Stimulated activated naive CD8-positive, alpha-beta T cell treated with anti-CD3 and anti-CD28 coated beads, Interleukin-15, Interleukin-2, amounts not matched to agents 100 U/mL and 50 U/mL, for 24 hours (primary cell): ENCODE results near the gene ANKRD27.
A peak's percentile ranks its signal among the peaks of the same experiment; 100 is the strongest.
"Not testable (repeated sequence)": the region's sequence is repeated elsewhere in the genome, so short reads cannot be mapped to it uniquely, and the experiment has no call there.

Experiments
- ATAC-seq: fragments of 150-1000 bp; cut with Tn5 transposase; one replicate; pipeline ENCODE4 v1.10.0; 2021
- DNase-seq: peaks from one replicate; pipeline ENCODE4 v3.0.0; 2021

The ANKRD27 gene

DNA sequence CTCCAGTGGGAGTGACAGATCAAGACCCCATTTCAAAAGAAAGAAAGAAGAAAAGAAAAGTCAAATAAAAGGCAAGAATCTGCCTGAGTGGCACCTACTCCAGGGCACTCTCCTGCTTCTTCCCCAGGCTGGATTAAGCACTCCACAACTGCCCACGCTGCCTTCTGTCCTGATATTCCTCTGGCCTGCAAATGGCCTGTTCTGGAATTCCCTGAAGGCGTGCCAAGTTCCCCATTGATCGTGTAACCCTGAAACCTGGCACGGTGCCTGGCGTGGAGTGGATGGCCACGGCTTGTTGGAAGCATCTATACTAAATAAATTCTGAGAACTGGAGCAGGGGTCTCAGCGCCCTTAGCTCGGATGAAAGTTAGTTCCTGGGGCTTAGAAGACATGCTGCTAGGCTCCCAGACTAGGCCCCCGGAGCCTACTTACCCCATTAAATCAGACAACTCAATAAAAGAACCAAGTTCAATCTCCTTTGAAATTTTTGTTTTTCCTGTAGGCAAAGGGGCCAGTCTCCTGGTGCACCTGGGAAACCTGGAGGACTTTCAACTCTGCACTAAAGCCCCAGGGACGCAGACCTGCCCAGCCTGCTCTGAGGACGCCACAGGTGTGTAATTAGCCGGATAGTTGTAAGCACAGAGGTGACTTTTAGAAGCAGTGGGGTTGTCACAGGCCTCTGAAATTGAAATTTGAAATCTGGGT is 21.9 kb downstream of the ANKRD27 start:
- ATAC-seq (no peak), DNase-seq (no peak)

- DNase-seq, ATAC-seq: not testable (repeated sequence)
Measured at GRCh38 chr19:32652331-32652730, 22.6 kb downstream of the ANKRD27 start.

GRCh38 chr19:32651729-32652140 is 23.2 kb downstream of the ANKRD27 start:
- no peak for ATAC-seq
- no peak for DNase-seq

DNA sequence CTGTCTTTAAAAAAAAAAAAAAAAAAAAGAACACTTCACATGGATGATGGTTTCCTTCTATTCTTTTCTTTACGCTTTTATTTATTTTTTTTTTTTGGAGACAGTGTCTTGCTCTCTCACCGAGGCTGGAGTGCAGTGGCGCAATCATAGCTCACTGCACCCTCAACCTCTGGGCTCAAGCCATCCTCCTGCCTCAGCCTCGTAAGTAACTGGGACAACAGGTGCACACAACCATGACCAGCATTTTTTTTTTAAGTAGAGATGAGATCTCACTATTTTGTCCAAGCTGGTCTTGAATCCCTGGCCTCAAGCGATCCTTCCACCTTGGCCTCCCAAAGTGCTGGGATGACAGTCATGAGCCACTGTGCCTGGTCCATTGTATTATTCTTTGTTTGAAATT is 24.3 kb downstream of the ANKRD27 start:
- no peak for DNase-seq
- ATAC-seq = no peak

DNA sequence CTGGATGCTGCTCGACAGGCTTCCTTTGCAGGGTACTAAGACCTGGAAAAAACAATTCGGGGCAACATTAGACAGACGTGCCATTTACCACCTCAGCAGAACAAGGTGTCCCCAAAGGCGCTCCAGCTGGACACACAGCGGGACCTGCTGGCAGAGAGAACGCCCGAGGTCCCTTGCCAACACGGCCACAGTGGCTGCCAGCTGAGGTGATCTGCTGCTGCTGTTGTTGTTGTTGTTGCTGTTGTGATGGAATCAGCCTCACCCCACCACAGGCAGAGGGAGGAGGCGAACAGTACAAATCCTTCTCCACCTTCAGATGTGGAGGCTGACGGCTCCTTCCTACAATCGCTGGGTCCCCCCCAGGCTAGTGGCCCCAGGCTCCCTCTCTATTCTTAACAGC is 25.2 kb downstream of the ANKRD27 start:
- ATAC-seq (no peak), DNase-seq (no peak)

DNA sequence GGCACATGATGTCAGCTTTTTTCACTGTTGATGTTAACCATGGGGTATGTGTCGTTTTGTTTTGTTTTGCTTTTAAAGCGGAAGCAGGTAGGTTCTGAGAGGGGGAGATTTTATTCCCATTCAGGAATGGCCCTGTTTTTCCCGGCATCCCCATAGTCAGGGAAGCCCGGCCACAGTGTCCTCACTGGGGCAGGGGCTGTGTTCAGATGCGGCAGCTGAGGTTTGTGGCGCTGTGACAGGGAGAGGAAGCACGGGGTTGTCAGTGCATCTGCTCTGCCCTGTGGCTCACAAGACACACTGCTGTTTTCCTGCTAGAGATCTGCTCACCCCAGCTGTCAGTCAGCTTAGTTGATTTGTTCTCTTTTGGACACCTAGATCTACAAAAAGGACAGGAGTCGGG is 27.6 kb downstream of the ANKRD27 start:
- no peak for ATAC-seq
- no peak for DNase-seq

GRCh38 chr19:32646556-32646955 is 28.4 kb downstream of the ANKRD27 start:
- DNase-seq (peak; percentile 36), ATAC-seq (peak; percentile 46)

DNA sequence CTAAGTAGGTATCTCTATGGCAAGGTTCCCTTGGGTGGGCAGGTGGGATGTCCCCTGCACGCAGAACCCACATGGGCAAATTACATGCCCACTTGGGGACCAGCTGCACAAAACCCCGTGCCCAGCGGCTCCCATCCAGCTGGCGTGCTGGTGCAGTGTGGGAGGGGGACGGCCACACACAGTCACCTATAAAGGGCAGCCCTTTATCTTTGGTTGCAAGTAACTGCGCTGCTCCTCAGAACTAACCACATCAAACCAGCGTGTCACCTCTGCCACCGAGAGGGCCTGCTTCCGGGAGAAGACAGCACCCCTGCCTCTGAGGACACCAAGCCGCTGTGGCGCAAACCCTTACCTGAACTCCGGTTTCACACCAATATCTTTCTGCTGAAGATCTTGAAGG is 32.2 kb downstream of the ANKRD27 start:
- ATAC-seq = peak; percentile 96
- peak; percentile 65 for DNase-seq

- ATAC-seq = no peak
Measured at GRCh38 chr19:32638625-32639024, 36.4 kb downstream of the ANKRD27 start.

DNA sequence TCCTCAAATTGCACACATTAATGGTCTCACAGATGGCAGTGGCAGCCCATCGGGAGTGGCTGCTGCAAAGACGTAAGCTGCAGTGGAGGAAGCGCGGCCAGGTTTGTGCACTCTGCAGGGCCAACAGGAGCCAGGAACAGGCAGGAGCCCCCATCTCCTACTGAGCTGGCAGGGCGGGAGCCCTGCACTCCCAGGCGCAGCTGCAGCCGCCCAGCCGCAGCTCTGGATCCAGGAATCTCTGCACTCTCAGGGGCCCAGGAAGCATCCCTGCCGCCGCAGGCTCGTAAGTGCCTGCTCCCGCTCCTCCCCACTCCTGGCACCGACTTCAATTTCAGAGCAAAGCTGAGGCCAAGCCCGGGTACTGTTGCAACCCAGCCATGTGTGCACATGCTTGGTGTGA is 37.5 kb downstream of the ANKRD27 start:
- no peak for ATAC-seq
- no peak for DNase-seq

More at GRCh38 chr19:32638625-32639024, 36.4 kb downstream of the ANKRD27 start:
- no peak for DNase-seq

DNA sequence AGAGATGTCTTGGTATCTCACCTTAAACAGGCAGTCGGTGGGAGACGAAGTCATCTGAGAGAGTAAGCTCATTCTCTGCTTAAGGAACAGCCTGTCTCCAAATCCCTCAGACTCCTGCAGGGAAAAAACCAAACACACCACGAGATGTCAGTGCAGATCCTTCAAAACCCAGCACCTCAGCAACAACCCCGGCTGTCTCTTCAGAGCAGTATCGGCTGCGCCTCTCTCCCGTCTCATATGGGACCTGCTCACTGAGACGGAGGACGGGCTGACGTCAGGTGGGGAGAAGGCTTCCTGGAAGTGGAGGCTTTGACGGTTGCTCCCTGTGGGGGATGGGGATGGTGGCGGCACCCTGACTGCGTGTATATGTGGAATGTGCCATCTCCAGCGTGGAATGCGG is 43.6 kb downstream of the ANKRD27 start:
- no peak for ATAC-seq

GRCh38 chr19:32630338-32630737 is 44.6 kb downstream of the ANKRD27 start:
- ATAC-seq (no peak), DNase-seq (no peak)

More for the DNA sequence above, 43.6 kb downstream of the ANKRD27 start:
- DNase-seq = no peak

DNA sequence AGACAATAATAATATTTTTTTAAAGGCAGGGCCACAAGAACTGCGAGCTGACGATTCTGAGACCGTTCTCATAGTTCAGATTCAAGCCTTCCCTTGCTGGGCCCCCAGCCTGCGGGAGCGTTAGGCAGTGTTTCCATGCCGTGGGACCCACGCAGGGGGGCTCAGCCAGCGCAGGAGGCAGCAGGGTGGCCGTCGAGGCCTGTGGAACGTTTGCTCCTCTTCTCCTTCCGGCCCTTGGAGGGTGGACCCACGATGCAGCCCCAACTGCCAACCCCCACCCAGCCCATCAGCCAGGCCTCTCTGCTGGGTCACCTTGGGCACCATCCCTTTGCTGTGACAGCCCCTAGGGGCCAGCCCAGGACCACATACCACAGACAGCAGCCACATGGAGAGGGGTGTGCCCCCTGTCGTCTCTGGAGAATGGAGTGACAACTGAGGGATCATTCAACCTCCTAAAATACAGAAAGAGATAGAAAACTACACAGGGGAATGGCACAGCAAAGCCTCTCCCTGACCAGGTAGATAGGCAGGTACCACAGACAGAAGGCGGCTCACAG is 47.2 kb downstream of the ANKRD27 start:
- ATAC-seq = no peak
- no peak for DNase-seq

DNA sequence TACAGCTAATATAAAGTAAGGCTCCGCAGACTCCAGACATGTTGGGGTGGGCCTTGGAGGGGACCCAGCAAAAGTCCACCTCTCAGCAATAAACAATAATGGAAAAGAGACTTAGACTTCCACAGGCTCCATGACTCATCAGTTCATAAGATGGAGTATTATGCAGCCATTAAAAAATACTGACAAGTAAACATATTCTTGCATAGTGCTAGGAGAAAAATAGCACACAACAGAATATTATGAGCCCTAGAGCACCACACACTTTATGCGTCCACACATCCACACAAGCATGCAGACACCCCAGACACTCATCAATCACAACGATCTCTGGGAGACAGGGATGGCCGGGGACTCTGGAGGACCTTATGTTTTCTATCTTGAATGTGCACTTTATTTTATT is 48.0 kb downstream of the ANKRD27 start:
- ATAC-seq (no peak), DNase-seq (no peak)

GRCh38 chr19:32624410-32624809 is 50.6 kb downstream of the ANKRD27 start:
- no peak for ATAC-seq
- DNase-seq = no peak

DNA sequence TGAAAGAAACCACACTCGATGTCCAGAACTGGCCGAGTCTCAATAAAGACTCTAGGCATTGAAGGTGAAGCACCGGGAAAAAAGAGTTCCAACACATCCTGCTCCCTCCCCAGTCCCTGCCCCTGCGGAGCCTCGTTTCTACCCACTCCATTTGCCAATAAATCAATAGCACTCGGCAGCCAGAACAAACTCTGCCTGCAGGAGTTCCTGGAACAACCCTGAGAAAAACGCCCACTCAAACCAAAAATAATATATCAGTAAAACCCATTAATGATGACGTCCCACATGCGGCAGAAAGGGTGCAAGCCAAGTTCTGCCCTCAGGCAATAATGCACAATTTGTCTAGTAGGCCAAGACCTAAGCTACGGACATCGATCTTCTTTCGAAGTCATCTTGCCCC is 53.0 kb downstream of the ANKRD27 start:
- no peak for ATAC-seq

DNA sequence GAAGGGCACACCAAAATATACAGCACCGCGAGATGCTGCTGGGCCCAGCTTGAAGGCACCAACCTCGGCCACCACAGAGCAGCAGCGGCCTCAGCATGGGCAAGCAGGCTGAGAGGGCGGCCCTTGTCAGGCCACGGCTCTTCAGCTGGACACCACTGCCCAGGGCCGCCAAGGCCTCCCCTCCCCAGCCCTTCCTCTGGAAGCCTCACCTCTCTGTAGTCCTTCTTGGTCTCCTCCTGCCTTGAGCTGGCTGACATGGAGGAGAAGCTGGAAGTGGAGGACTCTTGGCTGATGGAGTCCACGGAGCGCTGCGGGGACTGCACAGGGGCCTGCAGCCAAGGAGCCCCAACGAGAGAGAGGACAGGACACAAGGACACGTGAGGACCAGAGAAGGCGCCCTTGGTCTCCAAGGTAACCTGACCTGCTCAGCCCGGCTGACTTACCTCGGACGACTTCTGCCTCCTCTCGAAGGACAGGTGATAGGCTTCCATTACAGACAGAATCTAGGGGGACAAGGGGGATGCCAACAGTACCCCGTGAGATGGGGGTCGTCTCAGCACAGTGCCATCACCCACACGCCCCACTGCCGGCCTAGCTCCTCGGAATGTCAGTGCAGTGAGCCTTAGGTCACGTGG is 55.8 kb downstream of the ANKRD27 start:
- no peak for DNase-seq
- ATAC-seq = no peak

More for the DNA sequence above, 53.0 kb downstream of the ANKRD27 start:
- no peak for DNase-seq

GRCh38 chr19:32615569-32615968 is 59.4 kb downstream of the ANKRD27 start:
- DNase-seq = no peak
- no peak for ATAC-seq

DNA sequence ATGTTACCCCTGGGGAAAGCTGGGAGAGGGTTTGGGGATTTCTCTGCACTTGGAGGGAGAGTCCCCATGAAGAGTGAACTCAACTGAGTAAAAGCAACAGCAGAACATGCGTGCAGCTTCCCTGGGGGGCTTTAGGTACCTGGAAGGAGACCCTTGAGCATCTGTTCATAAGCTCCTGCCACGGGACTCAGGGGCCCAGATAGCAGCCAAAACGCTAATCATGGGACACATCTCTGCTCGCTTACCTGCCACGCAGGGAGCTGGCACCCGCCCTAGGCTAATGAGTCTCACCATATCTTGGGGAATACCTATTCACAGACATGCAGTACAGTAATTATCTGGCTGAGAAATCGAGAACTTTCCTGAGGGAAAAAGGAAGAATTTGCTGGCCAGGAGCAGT is 60.1 kb downstream of the ANKRD27 start:
- DNase-seq (no peak), ATAC-seq (no peak)

DNA sequence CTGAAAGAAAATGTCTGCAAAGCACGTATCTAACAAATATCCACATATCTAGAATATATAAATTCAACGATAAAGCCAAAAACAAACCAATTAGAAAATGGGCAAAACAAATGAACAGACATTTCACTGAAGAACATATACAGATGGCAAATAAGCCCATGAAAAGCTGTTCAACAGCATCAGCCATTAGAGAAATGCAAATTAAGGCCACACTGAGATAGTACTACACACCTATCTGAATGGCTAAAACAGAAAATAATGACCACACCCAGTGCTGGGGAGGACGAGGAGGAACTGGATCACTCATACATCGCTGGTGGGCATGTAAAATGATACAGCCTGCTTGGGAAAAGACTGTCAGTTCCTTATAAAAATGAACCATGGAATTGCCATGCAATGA is 62.0 kb downstream of the ANKRD27 start:
- DNase-seq (no peak), ATAC-seq (no peak)

DNA sequence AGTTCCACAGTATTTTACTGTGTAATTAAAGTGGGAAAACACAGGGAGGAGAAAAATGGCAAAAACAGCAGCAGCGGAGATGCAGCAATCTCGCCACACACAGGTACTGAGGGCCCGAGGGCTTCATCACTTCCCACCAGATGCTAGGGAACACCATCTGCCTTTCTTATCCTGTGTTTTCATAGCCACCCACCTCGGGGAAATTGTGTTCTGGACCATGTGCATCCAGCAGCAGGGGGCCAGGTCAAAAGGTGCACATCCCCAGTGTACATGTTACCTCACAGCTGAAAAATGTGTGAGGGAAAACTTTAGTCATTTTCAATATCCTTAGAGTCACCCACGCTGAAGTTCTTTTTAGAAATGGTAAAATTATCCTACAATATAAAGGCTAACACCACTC is 63.8 kb downstream of the ANKRD27 start:
- no peak for ATAC-seq
- DNase-seq = no peak

DNA sequence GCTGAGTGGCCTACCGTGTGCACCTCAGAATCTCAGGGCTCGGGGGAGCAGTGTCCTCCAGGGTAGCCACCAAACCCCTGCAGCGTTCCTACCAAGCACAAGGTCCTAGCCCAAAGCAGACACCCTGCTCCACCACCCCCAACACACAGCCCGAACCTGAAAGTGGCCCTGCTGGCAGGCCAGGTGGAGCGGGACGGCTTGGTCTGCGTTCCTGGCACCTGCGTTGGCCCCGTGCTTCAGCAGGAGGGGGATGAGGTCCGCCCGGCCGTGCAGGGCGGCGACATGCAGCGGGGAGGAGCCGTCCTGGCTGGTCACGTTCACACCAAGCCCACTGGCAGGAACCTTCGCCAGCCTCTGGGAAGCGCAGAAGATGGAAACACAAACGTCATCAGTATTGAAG is 67.5 kb downstream of the ANKRD27 start:
- DNase-seq = no peak
- ATAC-seq = no peak

GRCh38 chr19:32606289-32606688 is 68.7 kb downstream of the ANKRD27 start:
- DNase-seq (no peak), ATAC-seq (no peak)

DNA sequence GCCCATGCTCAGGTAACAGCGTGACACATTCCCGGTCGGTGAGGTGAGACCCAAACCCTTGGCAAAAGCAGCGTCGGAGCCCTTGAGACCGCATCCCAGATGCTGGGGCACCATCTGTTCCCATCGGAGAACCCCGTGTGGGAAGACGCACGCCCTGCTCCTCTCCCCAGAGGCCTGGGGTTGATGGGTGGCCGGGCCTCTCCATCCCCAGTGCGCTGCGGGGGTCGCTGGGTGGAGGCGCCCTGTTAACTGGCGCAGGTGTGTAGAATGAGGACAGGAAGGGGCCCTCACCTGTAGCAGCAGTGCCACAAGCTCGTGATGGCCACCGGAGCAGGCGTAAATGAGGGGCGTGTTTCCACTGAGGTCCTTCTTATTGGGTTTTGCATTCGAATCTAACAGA is 69.4 kb downstream of the ANKRD27 start:
- no peak for DNase-seq
- ATAC-seq = no peak
